Endothelial cell (in vitro differentiated cells): ENCODE data around the gene SUN2. TPM values are rescaled to one million over a fixed set of nuclear protein-coding genes. Genes with fewer than 3 reads are reported as not detected.
A peak's percentile ranks its signal among the peaks of the same experiment; 100 is the strongest.

ENCODE experiments used
- DNase-seq: peaks from one replicate; pipeline ENCODE4 v3.0.0; 2021; ENCODE audit warnings: low spot score
- H3K27ac Mint-ChIP-seq: one replicate; pipeline ENCODE4 v1.8.0; 2021; ENCODE audit warnings: mixed read lengths, inconsistent platforms; ENCODE audit not compliant: unreplicated experiment
- H3K27me3 Mint-ChIP-seq: one replicate; pipeline ENCODE4 v1.8.0; 2021; ENCODE audit warnings: mild to moderate bottlenecking, moderate library complexity, mixed read lengths, inconsistent platforms; ENCODE audit not compliant: unreplicated experiment
- H3K36me3 Mint-ChIP-seq: one replicate; pipeline ENCODE4 v1.8.0; 2021; ENCODE audit warnings: mild to moderate bottlenecking, low read depth, mixed read lengths, inconsistent platforms; ENCODE audit not compliant: unreplicated experiment
- H3K4me1 Mint-ChIP-seq: one replicate; pipeline ENCODE4 v1.8.0; 2021; ENCODE audit warnings: mild to moderate bottlenecking, mixed read lengths, inconsistent platforms; ENCODE audit not compliant: unreplicated experiment
- H3K4me3 Mint-ChIP-seq: one replicate; pipeline ENCODE4 v1.8.0; 2021; ENCODE audit warnings: mild to moderate bottlenecking, mixed read lengths, inconsistent platforms; ENCODE audit not compliant: unreplicated experiment
- H3K9me3 Mint-ChIP-seq: one replicate; pipeline ENCODE4 v1.8.0; 2021; ENCODE audit warnings: mixed read lengths, inconsistent platforms; ENCODE audit not compliant: unreplicated experiment
- CTCF ChIP-seq: fragments of 200-600 bp; sonication (generic); IDR thresholded peaks from one replicate; pipeline ENCODE4 v1.5.0; 2021; ENCODE audit warnings: antibody characterized with exemption; ENCODE audit not compliant: unreplicated experiment
- total RNA-seq: library from RNA; stranded (reverse); fragmentation: NEBNext Ultra II Directional; extraction: Animal tissue kit (Norgen Biotek cat#: 25700); gene quantifications from one replicate; pipeline ENCODE4 v1.2.1, GENCODE V29; 2021; ENCODE audit not compliant: unreplicated experiment

SUN2 gene
- total RNA-seq, 1 donor from 2014 or later: 74.4 TPM

- Mint-ChIP-seq H3K36me3 (peaks cover 26% of the 10 kb centered on the region), H3K4me1 (peaks cover 56% of the 10 kb centered on the region), H3K9me3 (no peaks in the 10 kb centered on the region), H3K4me3 (no peak overlapping the region), H3K27me3 (peaks cover 14% of the 10 kb centered on the region), H3K27ac (no peak overlapping the region)
- no peak for DNase-seq
- no peak for TF ChIP-seq CTCF
Observed at GRCh38 chr22:38715176-38715764, 40.5 kb downstream of the SUN2 start.

GRCh38 chr22:38713921-38714320, 41.9 kb downstream of the SUN2 start:
- H3K4me3 Mint-ChIP-seq: peak overlapping the region; percentile 35
- H3K27me3 Mint-ChIP-seq: peaks cover 14% of the 10 kb centered on the region
- no peak for TF ChIP-seq CTCF
- H3K4me1 Mint-ChIP-seq: peaks cover 65% of the 10 kb centered on the region
- no peaks in the 10 kb centered on the region for H3K9me3 Mint-ChIP-seq
- peak overlapping the region; percentile 87 for H3K27ac Mint-ChIP-seq
- DNase-seq: no peak
- H3K36me3 Mint-ChIP-seq: peaks cover 26% of the 10 kb centered on the region

GRCh38 chr22:38712486-38713207, 43.2 kb downstream of the SUN2 start:
- Mint-ChIP-seq H3K4me3 (peak overlapping the region; percentile 75), H3K27ac (peak overlapping the region; percentile 87), H3K9me3 (no peaks in the 10 kb centered on the region), H3K36me3 (peaks cover 23% of the 10 kb centered on the region), H3K4me1 (peaks cover 72% of the 10 kb centered on the region), H3K27me3 (peaks cover 14% of the 10 kb centered on the region)
- TF ChIP-seq CTCF: no peak
- DNase-seq: no peak

- H3K27ac Mint-ChIP-seq: peak overlapping the region; percentile 38
- H3K4me1 Mint-ChIP-seq: peaks cover 74% of the 10 kb centered on the region
- TF ChIP-seq CTCF: no peak
- H3K9me3 Mint-ChIP-seq: no peaks in the 10 kb centered on the region
- no peak overlapping the region for H3K4me3 Mint-ChIP-seq
- no peak for DNase-seq
- peaks cover 14% of the 10 kb centered on the region for H3K27me3 Mint-ChIP-seq
- H3K36me3 Mint-ChIP-seq: peaks cover 12% of the 10 kb centered on the region
Observed at GRCh38 chr22:38710866-38711265, 44.9 kb downstream of the SUN2 start.

GRCh38 chr22:38710351-38710750, 45.4 kb downstream of the SUN2 start:
- Mint-ChIP-seq H3K27ac (no peak overlapping the region), H3K4me3 (no peak overlapping the region), H3K36me3 (peaks cover 12% of the 10 kb centered on the region), H3K4me1 (peaks cover 74% of the 10 kb centered on the region), H3K9me3 (no peaks in the 10 kb centered on the region), H3K27me3 (peaks cover 17% of the 10 kb centered on the region)
- no peak for DNase-seq
- no peak for TF ChIP-seq CTCF
